Measurements from ENCODE around the gene MS4A4E. TPM values are rescaled to one million over a fixed set of nuclear protein-coding genes. Genes with fewer than 3 reads are reported as not detected.

Gene MS4A4E
- total and polyA plus RNA-seq, 12 donors = 0.94 to 7.2 (median 2.8) TPM; not detected in 2

DNA sequence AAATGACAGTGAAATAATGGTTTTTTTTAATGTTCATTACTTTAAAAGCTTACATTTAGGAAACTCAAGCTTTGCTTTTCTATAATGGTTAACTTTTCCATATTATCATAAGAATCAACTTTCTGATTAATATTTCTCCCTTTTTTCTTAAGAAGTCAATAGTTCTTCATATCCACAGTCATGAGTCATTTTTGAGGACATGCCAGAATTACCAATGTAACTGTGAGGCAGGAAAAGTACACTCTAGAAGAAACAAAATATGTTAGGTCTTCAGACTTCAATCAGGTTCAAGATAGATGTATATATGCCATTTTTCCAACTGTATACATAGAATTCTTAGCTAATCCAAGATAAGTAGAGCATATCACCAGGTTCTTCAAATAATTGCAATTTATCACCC lies 70.9 kb downstream of the MS4A4E start:
- no peaks in the 10 kb centered on the region for H3K4me1 ChIP-seq (replicated peaks in 1 of 2)
- no peaks in the 10 kb centered on the region for H3K27me3 ChIP-seq
- TF ChIP-seq POLR2A (IDR thresholded peaks at IDR 0.05) = no peak
- TF ChIP-seq, protein P1, sequence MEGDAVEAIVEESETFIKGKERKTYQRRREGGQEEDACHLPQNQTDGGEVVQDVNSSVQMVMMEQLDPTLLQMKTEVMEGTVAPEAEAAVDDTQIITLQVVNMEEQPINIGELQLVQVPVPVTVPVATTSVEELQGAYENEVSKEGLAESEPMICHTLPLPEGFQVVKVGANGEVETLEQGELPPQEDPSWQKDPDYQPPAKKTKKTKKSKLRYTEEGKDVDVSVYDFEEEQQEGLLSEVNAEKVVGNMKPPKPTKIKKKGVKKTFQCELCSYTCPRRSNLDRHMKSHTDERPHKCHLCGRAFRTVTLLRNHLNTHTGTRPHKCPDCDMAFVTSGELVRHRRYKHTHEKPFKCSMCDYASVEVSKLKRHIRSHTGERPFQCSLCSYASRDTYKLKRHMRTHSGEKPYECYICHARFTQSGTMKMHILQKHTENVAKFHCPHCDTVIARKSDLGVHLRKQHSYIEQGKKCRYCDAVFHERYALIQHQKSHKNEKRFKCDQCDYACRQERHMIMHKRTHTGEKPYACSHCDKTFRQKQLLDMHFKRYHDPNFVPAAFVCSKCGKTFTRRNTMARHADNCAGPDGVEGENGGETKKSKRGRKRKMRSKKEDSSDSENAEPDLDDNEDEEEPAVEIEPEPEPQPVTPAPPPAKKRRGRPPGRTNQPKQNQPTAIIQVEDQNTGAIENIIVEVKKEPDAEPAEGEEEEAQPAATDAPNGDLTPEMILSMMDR (IDR thresholded peaks at IDR 0.05) = no peak
- no peaks in the 10 kb centered on the region for H3K9me3 ChIP-seq (replicated peaks in 1 of 3)
- H3K36me3 ChIP-seq (replicated peaks in 1 of 2) = no peaks in the 10 kb centered on the region
- no peak overlapping the region for H3K27ac ChIP-seq
- H3K4me3 ChIP-seq = no peak overlapping the region
- intact Hi-C loops (cut with DNase I) = no loop called here
- no peak for DNase-seq

DNA sequence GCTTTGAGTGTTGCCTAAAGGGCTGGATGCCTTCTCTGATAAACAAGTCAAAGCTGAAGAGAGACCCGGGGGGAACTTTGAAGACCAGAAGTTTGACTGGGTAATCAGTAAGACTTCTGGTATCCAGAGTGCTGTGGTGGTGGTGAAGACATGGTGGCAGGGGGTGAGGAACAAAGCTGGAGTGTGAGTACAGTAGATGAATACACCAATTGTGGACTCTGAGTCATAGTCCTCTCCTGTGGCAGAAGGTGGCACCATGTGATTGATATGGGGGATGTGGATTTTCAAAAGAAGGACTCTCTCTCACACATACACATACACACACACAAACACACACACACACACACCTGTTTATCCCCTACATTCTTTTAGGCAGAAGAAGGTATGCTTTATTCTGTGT lies 72.4 kb downstream of the MS4A4E start:
- TF ChIP-seq POLR2A (IDR thresholded peaks at IDR 0.05) = no peak
- TF ChIP-seq, protein P1 (IDR thresholded peaks at IDR 0.05) = no peak
- Histone ChIP-seq H3K36me3 (replicated peaks in 1 of 2) (no peaks in the 10 kb centered on the region), H3K4me1 (replicated peaks in 1 of 2) (no peaks in the 10 kb centered on the region), H3K9me3 (replicated peaks in 1 of 3) (no peaks in the 10 kb centered on the region), H3K4me3 (no peak overlapping the region), H3K27ac (no peak overlapping the region), H3K27me3 (no peaks in the 10 kb centered on the region)
- no peak for DNase-seq
- intact Hi-C loops (cut with DNase I) = no loop called here
- WGBS, 4 donors = 85 to 90% (median 89%) methylated on average over 1 of the region's 1 CpG

DNA sequence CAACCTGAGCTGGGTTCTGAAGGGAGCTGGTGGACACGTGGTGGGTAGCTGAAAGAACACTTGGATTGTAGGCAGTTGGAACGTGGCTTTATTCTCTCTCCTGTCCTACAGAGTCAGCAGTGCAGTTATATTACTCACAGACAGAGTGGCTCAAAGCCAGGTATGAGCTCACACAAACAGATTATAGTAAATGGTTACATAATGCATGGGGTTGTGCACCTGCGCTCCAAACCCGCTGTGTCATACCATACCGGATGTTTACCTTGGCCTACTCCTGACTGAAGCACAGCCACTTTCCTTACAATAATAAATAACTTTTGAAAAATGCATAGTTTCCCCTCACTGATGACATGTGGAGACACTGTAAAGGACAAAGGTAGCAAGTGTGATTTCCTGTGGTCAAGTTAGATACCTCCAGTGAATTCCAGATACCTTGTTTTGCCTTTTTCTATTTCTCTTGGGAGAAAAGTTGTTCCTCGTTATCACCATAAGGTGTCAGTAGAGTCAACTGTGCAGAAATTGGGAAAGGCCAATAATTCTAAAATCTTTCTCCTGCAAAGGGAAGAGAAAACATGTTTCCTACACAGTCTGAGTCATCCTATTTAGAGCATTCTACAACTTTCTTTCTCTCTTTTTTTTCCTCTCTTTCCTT lies 73.5 kb downstream of the MS4A4E start:
- Histone ChIP-seq H3K4me1 (replicated peaks in 1 of 2) (no peaks in the 10 kb centered on the region), H3K9me3 (replicated peaks in 1 of 3) (no peaks in the 10 kb centered on the region), H3K27ac (no peak overlapping the region), H3K4me3 (no peak overlapping the region), H3K36me3 (replicated peaks in 1 of 2) (no peaks in the 10 kb centered on the region), H3K27me3 (no peaks in the 10 kb centered on the region)
- no peak for TF ChIP-seq POLR2A (IDR thresholded peaks at IDR 0.05)
- TF ChIP-seq, protein P1 (IDR thresholded peaks at IDR 0.05) = peak; percentile 21 to 83 (median 52)
- WGBS, 4 donors = 57 to 75% (median 73%) methylated on average over 6 of the region's 6 CpGs
- intact Hi-C loops (cut with DNase I) = no loop called here
- DNase-seq = peak in 1 of 7 donors; percentile 32

DNA sequence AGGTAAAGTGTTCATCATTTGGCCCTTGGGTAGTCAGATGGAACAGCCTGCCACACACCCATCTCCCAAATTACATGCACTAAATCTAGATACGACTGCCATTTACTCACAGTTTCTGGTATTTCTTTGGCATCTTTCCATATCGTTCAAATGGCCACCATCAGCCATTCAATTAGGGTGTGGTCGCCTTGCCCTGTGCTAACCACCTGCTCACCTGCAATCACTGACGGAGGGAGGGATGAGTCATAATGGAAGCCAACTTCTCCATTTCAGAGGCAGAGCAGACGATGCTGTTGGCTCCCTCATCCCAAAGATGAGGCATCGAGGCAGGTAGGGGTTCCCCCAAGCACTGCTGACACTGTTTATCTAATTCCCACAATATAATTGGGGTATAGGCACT lies 74.6 kb downstream of the MS4A4E start:
- TF ChIP-seq, protein P1 (IDR thresholded peaks at IDR 0.05) = no peak
- no peak for TF ChIP-seq POLR2A (IDR thresholded peaks at IDR 0.05)
- DNase-seq = no peak
- H3K36me3 ChIP-seq (replicated peaks in 1 of 2) = no peaks in the 10 kb centered on the region
- 74 to 90% (median 83%) methylated on average over 2 to 6 of the region's 6 CpGs for WGBS, 4 donors
- H3K27me3 ChIP-seq = no peaks in the 10 kb centered on the region
- H3K27ac ChIP-seq = no peak overlapping the region
- no peaks in the 10 kb centered on the region for H3K9me3 ChIP-seq (replicated peaks in 1 of 3)
- intact Hi-C loops (cut with DNase I) = no loop called here
- no peak overlapping the region for H3K4me3 ChIP-seq
- no peaks in the 10 kb centered on the region for H3K4me1 ChIP-seq (replicated peaks in 1 of 2)

Measured in adrenal gland (tissue), 12 donors.